GM12864 (cell line): ENCODE results near the gene SLC26A8.

ENCODE experiments used
- DNase-seq: peaks from one replicate; pipeline ENCODE4 v3.0.0-alpha.2; 2011; ENCODE audit warnings: low read depth
- H3K4me3 ChIP-seq: 2 replicates; pipeline ENCODE4 v1.5.1; 2011; ENCODE audit warnings: mild to moderate bottlenecking, low read depth, low read length, control low read depth
- CTCF ChIP-seq: IDR thresholded peaks from 2 replicates; pipeline ENCODE4 v1.5.1; 2011; ENCODE audit warnings: low read depth, mild to moderate bottlenecking, moderate library complexity, low read length, control low read depth, inconsistent platforms; ENCODE audit errors: missing control alignments

The SLC26A8 gene

GRCh38 chr6:36063318-36064060, 39.0 kb upstream of the SLC26A8 start:
- DNase-seq, result no peak
- no peak for TF ChIP-seq CTCF
- no peak overlapping the region for H3K4me3 ChIP-seq

GRCh38 chr6:36062247-36062646, 37.8 kb upstream of the SLC26A8 start:
- no peak for TF ChIP-seq CTCF
- DNase-seq, result no peak
- no peak overlapping the region for H3K4me3 ChIP-seq

GRCh38 chr6:36061236-36061635, 36.8 kb upstream of the SLC26A8 start:
- no peak for TF ChIP-seq CTCF
- no peak overlapping the region for H3K4me3 ChIP-seq
- DNase-seq, result no peak

- no peak for TF ChIP-seq CTCF
- DNase-seq, result no peak
- H3K4me3 ChIP-seq, result no peak overlapping the region
Measured at GRCh38 chr6:36056178-36056577, 31.7 kb upstream of the SLC26A8 start.

GRCh38 chr6:36054956-36055355, 30.5 kb upstream of the SLC26A8 start:
- no peak overlapping the region for H3K4me3 ChIP-seq
- TF ChIP-seq CTCF, result no peak
- no peak for DNase-seq

- no peak for DNase-seq
- no peak overlapping the region for H3K4me3 ChIP-seq
- TF ChIP-seq CTCF, result no peak
Measured at GRCh38 chr6:36054415-36054814, 30.0 kb upstream of the SLC26A8 start.

- no peak overlapping the region for H3K4me3 ChIP-seq
- no peak for TF ChIP-seq CTCF
- DNase-seq, result no peak
Measured at GRCh38 chr6:36053878-36054277, 29.4 kb upstream of the SLC26A8 start.
